K562 (cell line): ENCODE data around the gene NTM. TPM values are rescaled to one million over a fixed set of nuclear protein-coding genes. Genes with fewer than 3 reads are reported as not detected.

Experiments
- ATAC-seq: fragments of 200-7000 bp; cut with Tn5 transposase; 3 replicates; pipeline ENCODE4 v1.9.1; 2020; ENCODE audit warnings: moderate library complexity
- BruUV-seq: library from RNA; stranded (reverse); fragments of 400-500 nt; replicated peaks from 2 replicates; lab custom pipeline; 2021; lab: Mats Ljungman, UMichigan
- CTCF ChIA-PET: fragments of 300-600 bp; formaldehyde crosslinking; extraction: SDS; loops from one replicate; lab custom pipeline; 2021; ENCODE audit warnings: low intra/inter-chr PET ratio; lab: Yijun Ruan, JAX
- POLR2A ChIA-PET: fragments of 300-600, 350-650 bp; sonication (Branson Sonifier 250); formaldehyde crosslinking; extraction: SDS; loops from one replicate; lab custom pipeline; 2021; ENCODE audit warnings: antibody characterized with exemption, inconsistent platforms; lab: Yijun Ruan, JAX
- DNase-seq, 4 experiments: peaks; one replicate each; pipeline versions ENCODE4 v3.0.0 to v3.0.0-alpha.2; 2011 to 2018; ENCODE audit warnings: low spot score in 3 of 4, mixed read lengths in 3 of 4; ENCODE audit errors: extremely low read depth in 1 of 4
- FAIRE-seq: peaks from 2 replicates; lab custom pipeline; 2011; peaks lifted over from hg19 to GRCh38; lab: Jason Lieb, UNC
- H2AFZ ChIP-seq: 2 replicates; pipeline ENCODE4 v1.6.0; 2011; ENCODE audit warnings: low read depth, low read length, control low read depth, inconsistent platforms
- H3K27ac ChIP-seq: fragments of 200-600 bp; 3 replicates; pipeline ENCODE4 v1.8.0; 2011; ENCODE audit warnings: low read depth, mild to moderate bottlenecking, control low read depth, inconsistent platforms, low read length, moderate library complexity, mixed read lengths; ENCODE audit errors: extremely low read depth
- H3K27me3 ChIP-seq, 2 experiments: fragments of 300-600 bp in 1 of 2; 2 replicates in 1 of 2; 3 replicates in 1 of 2; pipeline versions ENCODE4 v1.6.0 to v1.8.0; 2011; ENCODE audit warnings: inconsistent platforms in 2 of 2, low read length in 2 of 2, mild to moderate bottlenecking in 1 of 2, mixed read lengths in 1 of 2, moderate library complexity in 1 of 2; ENCODE audit not compliant: control insufficient read depth in 2 of 2, insufficient read depth in 2 of 2
- H3K36me3 ChIP-seq: fragments of 300-600 bp; 3 replicates; pipeline ENCODE4 v1.8.0; 2011; ENCODE audit warnings: mild to moderate bottlenecking, low read length, inconsistent platforms; ENCODE audit not compliant: control insufficient read depth, insufficient read depth
- H3K4me1 ChIP-seq, 2 experiments: fragments of 200-600 bp in 1 of 2; replicated peaks in 1 of 2; 2 replicates in 1 of 2; 3 replicates in 1 of 2; pipeline versions ENCODE4 v1.5.1 to v1.8.0; 2011; ENCODE audit warnings: inconsistent platforms in 2 of 2, low read length in 2 of 2, mild to moderate bottlenecking in 1 of 2, mixed read lengths in 1 of 2, moderate library complexity in 1 of 2; ENCODE audit not compliant: control insufficient read depth in 2 of 2, insufficient read depth in 2 of 2
- H3K4me2 ChIP-seq: 2 replicates; pipeline ENCODE4 v1.6.1; 2011; ENCODE audit warnings: low read length, control low read depth, inconsistent platforms, mixed read lengths; ENCODE audit not compliant: insufficient read depth
- H3K4me3 ChIP-seq: fragments of 200-600 bp; sonication (generic), shearing (Covaris generic); 2 replicates; pipeline ENCODE4 v1.5.1; 2016; ENCODE audit warnings: control low read depth, inconsistent platforms
- H3K79me2 ChIP-seq: fragments of 200-600 bp; 3 replicates; pipeline ENCODE4 v1.8.0; 2011; ENCODE audit warnings: low read length, inconsistent platforms; ENCODE audit not compliant: control insufficient read depth, insufficient read depth
- H3K9ac ChIP-seq, 2 experiments: 2 replicates each; pipeline versions ENCODE4 v1.6.0 to v1.6.1; 2011; ENCODE audit warnings: low read depth in 2 of 2, low read length in 2 of 2, control low read depth in 1 of 2, inconsistent platforms in 1 of 2, mild to moderate bottlenecking in 1 of 2, mixed read lengths in 1 of 2; ENCODE audit not compliant: insufficient read depth in 1 of 2
- H3K9me1 ChIP-seq: one replicate; pipeline ENCODE4 v1.6.0; 2011; ENCODE audit warnings: inconsistent platforms, mild to moderate bottlenecking, low read length, moderate library complexity; ENCODE audit not compliant: control insufficient read depth, insufficient read depth
- H3K9me3 ChIP-seq: replicated peaks from 2 replicates; pipeline ENCODE4 v1.5.1; 2011; ENCODE audit warnings: low read depth, low read length, inconsistent platforms; ENCODE audit not compliant: control insufficient read depth, insufficient read depth
- H4K20me1 ChIP-seq: replicated peaks from 2 replicates; pipeline ENCODE4 v1.6.1; 2011; ENCODE audit warnings: low read length, inconsistent platforms, mixed read lengths; ENCODE audit not compliant: control insufficient read depth, insufficient read depth
- ATF6 ChIP-seq: sonication (generic); formaldehyde crosslinking; IDR thresholded peaks from 2 replicates; pipeline ENCODE4 v1.4.0; 2020; ENCODE audit warnings: mild to moderate bottlenecking, missing genetic modification reagents
- CBFA2T3 ChIP-seq: fragments of 450-650 bp; IDR thresholded peaks from 2 replicates; pipeline ENCODE4 v1.6.1; 2017
- CHD1 ChIP-seq: fragments of 200-600 bp; sonication (generic); IDR thresholded peaks from one replicate; pipeline ENCODE4 v1.6.1; 2012; ENCODE audit warnings: mild to moderate bottlenecking, moderate library complexity, low read length, inconsistent platforms
- CREB3 ChIP-seq: fragments of 450-650 bp; conservative IDR thresholded peaks from 2 replicates; pipeline ENCODE4 v1.6.1; 2016; ENCODE audit warnings: missing genetic modification characterization, low read depth, mild to moderate bottlenecking, missing compliant biosample characterization, moderate library complexity
- GABPB2 ChIP-seq: fragments of 250-450 bp; sonication (Bioruptor Pico); conservative IDR thresholded peaks from 2 replicates; pipeline ENCODE4 v1.5.1; 2021; ENCODE audit warnings: mild to moderate bottlenecking
- MTA2 ChIP-seq: fragments of 450-650 bp; IDR thresholded peaks from 2 replicates; pipeline ENCODE4 v1.6.1; 2016; ENCODE audit warnings: low read depth
- PHF8 ChIP-seq: fragments of 200-600 bp; sonication (generic); IDR thresholded peaks from 2 replicates; pipeline ENCODE4 v1.6.1; 2012; ENCODE audit warnings: mixed run types, mild to moderate bottlenecking, inconsistent platforms, low read length, moderate library complexity, borderline replicate concordance
- RBM15 ChIP-seq: fragments of 200-400 bp; formaldehyde crosslinking; IDR thresholded peaks from 2 replicates; pipeline ENCODE4 v1.6.1; 2018; ENCODE audit warnings: mild to moderate bottlenecking, low read length, moderate library complexity; ENCODE audit not compliant: insufficient read depth
- RBM25 ChIP-seq: fragments of 200-400 bp; formaldehyde crosslinking; IDR thresholded peaks from 2 replicates; pipeline ENCODE4 v1.6.1; 2018; ENCODE audit warnings: low read length, low read depth, moderate library complexity; ENCODE audit not compliant: severe bottlenecking
- SNAPC5 ChIP-seq: fragments of 250-450 bp; sonication (Bioruptor Pico); IDR thresholded peaks from 2 replicates; pipeline ENCODE4 v1.8.0; 2021; ENCODE audit warnings: moderate library complexity, mild to moderate bottlenecking, inconsistent platforms
- ZNF395 ChIP-seq: fragments of 200-800 bp; sonication (Bioruptor generic); IDR thresholded peaks from 2 replicates; pipeline ENCODE4 v1.6.1; 2017; ENCODE audit warnings: missing genetic modification characterization, missing compliant biosample characterization
- ZNF778 ChIP-seq: fragments of 450-650 bp; formaldehyde crosslinking; IDR thresholded peaks from 2 replicates; pipeline ENCODE4 v1.4.0; 2020; ENCODE audit warnings: mild to moderate bottlenecking, moderate library complexity
- WGBS: fragments of 100-300 bp; shearing (Covaris generic); methylation state at CpG from one replicate; pipeline ENCODE4 v1.1.6; 2016; ENCODE audit warnings: low coverage, mixed read lengths; ENCODE audit not compliant: insufficient coverage; ENCODE audit errors: missing lambda C conversion rate; 5-methylcytosine and 5-hydroxymethylcytosine counted together
- in situ Hi-C: fragments of 300-500 bp; cut with MboI; formaldehyde crosslinking; loops from 4 replicates; pipeline ENCODE4 v1.15.0; 2018; ENCODE audit warnings: inconsistent platforms, mixed read lengths
- intact Hi-C: fragments of 100-400 bp; cut with micrococcal nuclease; formaldehyde crosslinking; loops from 2 replicates; pipeline ENCODE4 v1.14.2; 2022
- polyA plus RNA-seq, 8 experiments: library from polyadenylated mRNA; depleted of rRNA in 4 of 8; stranded (reverse) in 5 of 8; unstranded in 3 of 8; fragments of >200 nt; fragmentation: Nextera tagmentation in 2 of 8; fragmentation: Illumina TruSeq in 1 of 8; extraction: Ambion mirVana in 2 of 8; extraction: Trizol in 1 of 8; gene quantifications; 2 replicates each; pipeline versions ENCODE4 v1.2.1 to v1.2.3, GENCODE V29; 2011 to 2014; ENCODE audit warnings: inconsistent platforms in 1 of 8, missing spikeins in 1 of 8
- total RNA-seq, 7 experiments: library from RNA; depleted of rRNA in 6 of 7; stranded (reverse); fragments of >200 nt in 6 of 7; fragmentation: Illumina TruSeq in 2 of 7; extraction: Trizol in 2 of 7; gene quantifications; 2 replicates each; pipeline versions ENCODE4 v1.2.1 to v1.2.3, GENCODE V29; 2011 to 2021; ENCODE audit warnings: low replicate concordance in 1 of 7

NTM gene
- total and polyA plus RNA-seq, 9 of the 15 experiments (the other 6 are each of a cell fraction or from before 2014, with no cell fraction given), result not detected

GRCh38 chr11:131669401-131669780 lies 299.0 kb downstream of the NTM start:
- no peak overlapping the region for H2AFZ ChIP-seq
- FAIRE-seq (no peak), DNase-seq (no peak), ATAC-seq (no peak)
- H3K4me3 ChIP-seq, result no peak overlapping the region
- no peaks in the 10 kb centered on the region for H3K27me3 ChIP-seq
- no peak overlapping the region for H3K27ac ChIP-seq
- POLR2A ChIA-PET, result no interaction called here
- H3K9me3 ChIP-seq, result no peaks in the 10 kb centered on the region
- no peaks in the 10 kb centered on the region for H3K4me1 ChIP-seq
- CTCF ChIA-PET, result interaction anchor here (0.6 kb wide), 1 partner anchor 43 kb away, joined by 4 read pairs; no protein-coding TSS in a partner anchor
- intact Hi-C loops, result no loop called here
- in situ Hi-C loops, result loop anchor here (25.0 kb wide), 1 partner anchor 757 kb away; the partner anchor contains the start of gene SNX19
- 4% methylated on average over 3 of the region's 4 CpGs for WGBS
- H3K36me3 ChIP-seq, result no peaks in the 10 kb centered on the region
- no TSS peak for BruUV-seq
- H3K9me1 ChIP-seq, result no peaks in the 10 kb centered on the region
- no peaks in the 10 kb centered on the region for H3K79me2 ChIP-seq
- H3K4me2 ChIP-seq, result no peak overlapping the region
- no peaks in the 10 kb centered on the region; the same call in 1 of the 2 replicates for H4K20me1 ChIP-seq
- no peak overlapping the region for H3K9ac ChIP-seq
- TF ChIP-seq RBM15 (no peak), PHF8 (no peak), ATF6 (CRISPR knock-in tag) (no peak), CHD1 (no peak), GABPB2 (no peak), RBM25 (no peak), CREB3 (tag) (no peak), SNAPC5 (CRISPR knock-in tag) (no peak), MTA2 (no peak), ZNF778 (CRISPR knock-in tag) (no peak), CBFA2T3 (no peak), ZNF395 (CRISPR knock-in tag) (no peak)
- TF ChIP-seq, all 486 proteins: peak for 0
